ENCODE measurements around the gene CEP131. TPM values are rescaled to one million over a fixed set of nuclear protein-coding genes. Genes with fewer than 3 reads are reported as not detected.

The CEP131 gene
- total and polyA plus RNA-seq, 2 of the 8 experiments (the other 6 are each of a cell fraction or from before 2014, with no cell fraction given), result 5.9 to 23.2 TPM

GRCh38 chr17:81260641-81261040, 37.9 kb upstream of the CEP131 start:
- H3K9ac ChIP-seq (replicated peaks in 1 of 4; ENCODE audit: extremely low read depth in 1 of 4, low read depth in 3 of 4, low read length in 3 of 4), result no peak overlapping the region
- no peak overlapping the region for H3K4me3 ChIP-seq (ENCODE audit: extremely low read depth in 1 of 4, insufficient read depth in 2 of 4, low read depth in 3 of 4, low read length in 4 of 4)
- H2BK12ac ChIP-seq (ENCODE audit: low read depth, low read length), result no peak overlapping the region
- peaks cover 0 to 7% (median 4%) of the 10 kb centered on the region in 4 experiments; a peak in 3 of 8 replicates for H3K36me3 ChIP-seq (ENCODE audit: control insufficient read depth in 2 of 4, insufficient read depth in 4 of 4, low read length in 3 of 4)
- peaks cover 2% of the 10 kb centered on the region; the same call in 1 of the 2 replicates for H3K79me1 ChIP-seq (ENCODE audit: low read depth, low read length)
- no peak overlapping the region for H2AFZ ChIP-seq (ENCODE audit: low read length)
- no peaks in the 10 kb centered on the region for H3K79me2 ChIP-seq (ENCODE audit: control insufficient read depth in 1 of 2, insufficient read depth in 2 of 2, low read length in 2 of 2)
- 92% methylated on average over 19 of the region's 19 CpGs; no CpG with 5 or more reads in 1 of the 2 experiments for WGBS, 2 experiments (ENCODE audit: extremely low coverage in 1 of 2, insufficient coverage in 1 of 2, insufficient read length in 1 of 2, insufficient replicate concordance in 2 of 2, low coverage in 1 of 2, low lambda C conversion rate in 2 of 2, missing lambda C conversion rate in 1 of 2)
- no peak overlapping the region for H4K5ac ChIP-seq (ENCODE audit: insufficient read length, low read depth, low read length)
- no peaks in the 10 kb centered on the region for H3K4me1 ChIP-seq (replicated peaks in 1 of 4; ENCODE audit: control insufficient read depth in 3 of 4, insufficient read depth in 4 of 4, low read length in 3 of 4)
- H3K27ac ChIP-seq (ENCODE audit: low read depth, low read length), result no peak overlapping the region
- no peak overlapping the region for H2AK5ac ChIP-seq (ENCODE audit: low read depth, low read length)
- no peaks in the 10 kb centered on the region for H3K23me2 ChIP-seq (ENCODE audit: low read depth, low read length)
- no peak overlapping the region for H3K56ac ChIP-seq (replicated peaks; ENCODE audit: insufficient read length, low read depth, low read length)
- FAIRE-seq, result no peak
- peak overlapping the region; percentile 38; the same call in 1 of the 2 replicates for H4K8ac ChIP-seq (ENCODE audit: extremely low read depth, insufficient read depth, low read length)
- H3K23ac ChIP-seq (ENCODE audit: insufficient read length), result no peak overlapping the region
- H4K91ac ChIP-seq (replicated peaks; ENCODE audit: insufficient read length, low read length), result no peak overlapping the region
- no peaks in the 10 kb centered on the region for H3K27me3 ChIP-seq (replicated peaks in 1 of 4; ENCODE audit: control insufficient read depth in 3 of 4, extremely low read depth in 1 of 4, insufficient read depth in 3 of 4, low read length in 3 of 4)
- H3K4ac ChIP-seq (replicated peaks; ENCODE audit: insufficient read length, low read depth, low read length), result no peak overlapping the region
- no peak overlapping the region for H2BK20ac ChIP-seq (ENCODE audit: low read length)
- ChIA-PET POLR2A (ENCODE audit: partially characterized antibody) (interaction anchor here (0.7 to 1.4 kb wide), 3 partner anchors 10 to 253 kb away, joined by 3 to 4 read pairs (median 3); no protein-coding TSS in a partner anchor), CTCF (ENCODE audit: partially characterized antibody) (interaction anchor here (0.8 to 2.2 kb wide), 6 partner anchors 18 to 277 kb away, joined by 3 to 8 read pairs (median 3); no protein-coding TSS in a partner anchor)
- H3K9me3 ChIP-seq (ENCODE audit: insufficient read depth in 2 of 2, low read depth in 1 of 2, low read length in 1 of 2), result no peaks in the 10 kb centered on the region
- no peak overlapping the region for H2BK15ac ChIP-seq (ENCODE audit: low read length)
- H4K20me1 ChIP-seq (replicated peaks in 1 of 2; ENCODE audit: control insufficient read depth in 1 of 2, insufficient read depth in 2 of 2, low read length in 2 of 2), result peaks cover 0 to 12% of the 10 kb centered on the region in 2 experiments
- no peak for DNase-seq (ENCODE audit: low read depth in 1 of 2, low spot score in 2 of 2)
- H3K4me2 ChIP-seq (ENCODE audit: insufficient read depth in 1 of 2, low read depth in 2 of 2, low read length in 2 of 2), result no peak overlapping the region
- H3K18ac ChIP-seq (ENCODE audit: extremely low read depth, low read length), result no peak overlapping the region
- H3K14ac ChIP-seq (ENCODE audit: insufficient read length), result no peak overlapping the region
- no peak overlapping the region for H2BK5ac ChIP-seq (ENCODE audit: low read depth, low read length)
- H2BK120ac ChIP-seq (replicated peaks; ENCODE audit: low read depth, low read length), result no peak overlapping the region
- TF ChIP-seq ASH2L (IDR thresholded peaks at IDR 0.05; ENCODE audit: low read length) (no peak), E2F6 (IDR thresholded peaks at IDR 0.05) (no peak), CBX5 (IDR thresholded peaks at IDR 0.05; ENCODE audit: low read depth, low read length) (no peak), KDM1A (IDR thresholded peaks at IDR 0.05; ENCODE audit: borderline replicate concordance, low read length) (no peak), TBP (IDR thresholded peaks at IDR 0.05; ENCODE audit: low read depth, low read length) (no peak), SIRT6 (IDR thresholded peaks at IDR 0.05; ENCODE audit: low read length) (no peak), KDM5A (IDR thresholded peaks at IDR 0.05; ENCODE audit: low read length) (no peak), TCF12 (IDR thresholded peaks at IDR 0.05; ENCODE audit: low read depth, low read length) (no peak), CHD1 (IDR thresholded peaks at IDR 0.05; ENCODE audit: low read depth, low read length) (no peak), SAP30 (IDR thresholded peaks at IDR 0.05; ENCODE audit: insufficient read depth, insufficient replicate concordance, low read length) (no peak), CBX8 (IDR thresholded peaks at IDR 0.05; ENCODE audit: borderline replicate concordance, low read depth, low read length) (no peak), ZNF274 (IDR thresholded peaks at IDR 0.05; ENCODE audit: borderline replicate concordance, extremely low read depth, low read length) (no peak), HDAC2 (IDR thresholded peaks at IDR 0.05; ENCODE audit: borderline replicate concordance in 1 of 2, low read depth in 2 of 2, low read length in 2 of 2) (no peak), NRF1 (IDR thresholded peaks at IDR 0.05; ENCODE audit: low read depth, low read length) (no peak)

Measured in H1 (cell line).